Kidney tubule cell (primary cell): ENCODE results near the gene CXCR5.

Source experiments
- DNase-seq: peaks from one replicate; pipeline ENCODE4 v3.0.0-alpha.2; 2018; ENCODE audit warnings: low spot score

CXCR5 gene

DNA sequence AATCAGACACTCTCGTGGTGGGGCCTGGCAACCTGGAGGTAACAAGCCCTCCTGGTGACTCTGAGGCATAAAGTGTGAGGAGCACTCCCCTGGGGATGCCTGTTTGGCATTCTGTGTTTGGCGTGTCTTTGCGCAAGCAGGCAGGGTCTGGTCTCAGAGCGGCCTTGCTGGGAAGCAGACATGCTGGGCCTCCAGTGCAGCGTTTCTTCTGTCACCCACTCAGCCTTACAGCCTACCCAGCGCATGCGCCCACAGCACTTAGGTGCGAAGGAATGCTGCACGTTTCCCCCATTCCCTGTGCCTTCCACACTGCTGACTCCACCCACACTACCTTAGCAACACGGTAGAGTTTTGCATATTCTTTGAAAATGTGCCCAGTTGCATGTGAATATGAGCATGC lies 7.4 kb upstream of the CXCR5 start:
- no peak for DNase-seq

DNA sequence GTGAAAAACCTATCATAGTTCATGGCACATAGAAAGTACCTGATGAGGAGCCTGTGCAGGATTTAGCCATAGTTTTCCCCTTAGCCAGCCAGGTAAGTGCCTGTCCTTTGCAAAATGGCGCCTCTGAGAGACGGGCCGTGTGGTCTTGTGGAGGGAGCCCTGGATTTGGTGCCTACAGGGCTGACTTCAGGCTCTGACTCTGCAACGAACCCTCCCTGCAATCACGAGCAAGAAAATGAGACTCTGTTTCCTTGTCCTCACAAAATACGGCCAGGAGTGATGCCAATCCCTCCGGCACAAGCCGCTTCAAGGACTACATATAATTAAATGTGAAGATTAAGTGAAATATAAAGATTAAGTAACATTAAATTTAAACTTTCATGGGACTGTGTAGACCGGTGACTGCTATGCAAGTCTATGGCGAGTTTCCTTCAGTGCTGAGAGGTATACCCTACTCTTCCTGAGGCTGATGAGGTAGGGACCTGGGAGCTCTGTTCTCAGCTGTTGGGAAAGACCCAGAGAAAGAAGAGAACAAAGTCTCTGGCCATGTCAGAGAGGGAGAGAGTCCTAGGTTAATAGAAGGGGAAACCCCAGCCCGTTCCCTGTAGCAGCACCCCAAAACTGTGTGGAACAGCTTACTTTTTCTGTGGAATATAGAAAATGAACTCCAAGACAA lies 6.1 kb upstream of the CXCR5 start:
- no peak for DNase-seq

DNA sequence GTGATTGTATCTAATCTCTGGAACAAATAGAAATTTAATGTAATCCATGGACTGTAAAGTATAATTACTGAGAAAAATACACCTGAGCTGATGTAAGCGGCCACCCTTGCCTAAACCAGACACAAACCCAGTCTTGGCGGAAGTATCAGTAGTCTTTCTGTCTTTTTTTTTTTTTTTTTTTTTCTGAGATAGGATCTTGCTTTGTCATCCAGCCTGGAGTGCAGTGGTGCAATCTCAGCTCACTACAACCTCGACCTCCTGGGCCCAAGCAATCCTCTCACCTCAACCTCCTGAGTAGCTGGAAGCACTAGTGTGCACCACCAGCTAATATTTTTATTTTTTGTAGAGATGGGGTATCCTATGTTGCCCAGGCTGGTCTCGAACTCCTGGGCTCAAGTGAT lies 5.5 kb upstream of the CXCR5 start:
- no peak for DNase-seq

DNA sequence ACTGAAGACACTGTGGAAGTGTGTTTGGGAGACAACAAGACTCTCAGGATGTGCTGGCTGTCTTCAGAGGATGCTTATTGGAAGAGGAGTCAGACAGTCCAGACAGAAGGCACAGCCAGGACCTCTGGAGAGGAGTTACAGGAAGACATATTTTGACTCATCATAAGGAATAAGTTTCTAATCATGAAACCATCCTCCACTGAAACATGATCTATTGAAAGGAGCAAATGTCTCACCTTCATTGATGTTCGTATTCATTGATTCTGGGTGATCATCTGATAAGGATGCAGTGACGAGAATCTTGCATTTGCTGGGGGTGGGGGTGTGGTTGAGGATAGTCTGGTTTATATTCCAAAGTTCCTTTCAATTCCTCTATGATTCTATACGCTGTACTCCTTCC lies 2.5 kb upstream of the CXCR5 start:
- no peak for DNase-seq

DNA sequence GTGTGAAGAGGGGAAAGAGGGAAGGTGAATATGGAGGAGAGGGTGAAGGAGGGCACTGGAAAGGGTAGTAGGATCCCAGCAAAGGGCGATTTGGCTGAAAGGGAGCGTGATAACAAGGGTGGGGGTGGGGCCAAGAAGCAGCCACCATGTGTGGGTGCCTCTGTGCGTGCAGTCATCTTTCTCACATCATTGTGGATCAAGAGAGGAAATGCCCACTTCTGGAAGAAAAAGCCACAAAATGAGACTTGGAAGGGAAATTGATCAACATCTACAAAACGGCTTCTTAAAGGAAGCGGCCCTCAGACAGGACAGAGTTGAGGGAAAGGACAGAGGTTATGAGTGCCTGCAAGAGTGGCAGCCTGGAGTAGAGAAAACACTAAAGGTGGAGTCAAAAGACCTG lies 1.2 kb upstream of the CXCR5 start:
- no peak for DNase-seq

DNA sequence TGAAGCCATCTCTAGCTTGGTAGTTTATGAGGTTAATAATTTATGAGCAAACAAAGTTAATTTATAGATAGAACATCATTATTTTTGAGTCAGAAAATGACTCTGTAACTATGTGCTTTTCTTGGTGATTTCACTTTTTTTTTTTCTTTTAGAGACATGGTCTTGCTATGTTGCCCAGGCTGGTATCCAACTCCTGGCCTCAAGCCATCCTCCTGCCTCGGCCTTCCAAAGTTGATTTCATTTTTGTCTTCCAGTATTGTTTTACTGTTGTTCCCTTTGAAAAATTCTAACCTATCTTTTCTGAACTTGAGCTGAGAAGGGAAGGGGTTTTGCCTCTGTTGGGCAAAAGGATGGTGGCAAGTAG lies 706 bp upstream of the CXCR5 start:
- no peak for DNase-seq

DNA sequence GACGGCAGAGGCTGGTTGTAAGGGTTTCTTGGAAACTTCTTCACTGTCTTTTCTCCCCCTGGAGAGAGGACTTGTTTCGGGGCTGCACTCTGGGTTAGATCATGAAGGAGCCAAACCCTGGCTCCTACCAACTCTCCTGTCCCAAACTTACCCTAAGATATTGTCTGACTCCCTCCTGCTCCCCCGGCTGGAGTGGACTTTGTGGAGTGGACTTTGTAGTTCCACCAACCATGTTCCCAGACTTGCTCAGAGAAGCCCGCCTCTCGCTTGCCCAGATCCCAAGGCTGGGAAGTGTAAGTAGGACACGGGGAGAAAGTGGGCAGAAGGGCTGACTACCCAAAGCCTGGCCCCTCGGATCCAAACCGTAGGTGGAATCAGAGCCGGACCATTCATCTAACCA lies 1.2 kb downstream of the CXCR5 start:
- no peak for DNase-seq

GRCh38 chr11:118885319-118885718 lies 1.6 kb downstream of the CXCR5 start:
- DNase-seq, result no peak

DNA sequence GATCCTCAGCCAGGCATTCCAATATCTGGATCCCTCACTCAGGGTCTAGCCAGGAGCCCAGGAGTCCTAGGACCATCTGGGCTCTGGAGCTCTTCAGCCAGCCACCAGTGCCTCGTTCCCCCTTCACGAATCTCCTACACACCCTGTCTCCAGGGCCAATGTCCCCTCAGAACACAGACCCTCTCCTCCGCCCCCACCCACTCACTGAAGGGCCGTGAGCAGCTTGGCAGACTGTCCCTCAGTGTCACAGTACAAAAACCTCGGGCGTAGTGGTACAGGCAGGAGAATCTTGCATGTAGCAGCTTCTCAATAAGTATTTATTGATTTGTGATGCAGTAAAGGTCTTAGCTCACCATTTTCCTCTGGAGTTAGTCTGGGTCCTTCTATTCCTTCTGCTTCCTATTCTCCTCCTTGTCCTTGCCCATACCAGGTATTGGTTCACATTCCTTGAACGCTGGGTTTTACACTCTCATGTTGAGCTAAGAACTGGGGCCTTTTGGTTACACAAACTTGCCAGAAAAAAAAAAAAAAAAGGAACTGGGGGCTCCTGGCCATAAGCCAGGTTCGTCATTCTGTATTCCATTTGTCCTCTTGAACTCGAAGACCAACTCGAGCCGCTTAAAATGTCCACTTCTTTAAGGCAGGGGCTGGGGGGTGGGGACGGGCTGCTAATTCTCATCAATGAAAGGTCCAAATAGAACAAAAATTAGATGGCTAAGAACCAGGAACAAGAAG lies 2.3 kb downstream of the CXCR5 start:
- DNase-seq, result no peak

DNA sequence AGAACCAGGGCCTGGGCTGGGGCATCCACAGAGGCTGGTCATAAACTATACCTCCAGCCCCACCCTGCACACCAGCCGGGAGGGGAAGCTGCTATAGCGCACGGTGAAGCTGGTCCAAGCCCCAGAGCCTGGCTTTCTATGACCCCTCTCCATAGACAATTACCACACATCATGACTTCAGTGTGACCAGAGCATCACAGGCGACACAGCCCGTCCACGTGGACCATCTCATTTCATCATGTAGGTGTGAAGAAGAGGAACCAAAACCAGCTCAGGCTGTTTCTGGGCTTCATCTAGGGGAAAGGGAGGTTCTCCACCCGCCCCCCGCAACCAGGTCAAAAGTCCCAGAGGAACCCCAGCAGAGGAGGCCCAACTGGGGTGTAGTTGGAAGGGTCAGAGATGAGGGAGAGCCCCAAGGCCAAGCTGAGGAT lies 3.0 kb downstream of the CXCR5 start:
- DNase-seq, result no peak

DNA sequence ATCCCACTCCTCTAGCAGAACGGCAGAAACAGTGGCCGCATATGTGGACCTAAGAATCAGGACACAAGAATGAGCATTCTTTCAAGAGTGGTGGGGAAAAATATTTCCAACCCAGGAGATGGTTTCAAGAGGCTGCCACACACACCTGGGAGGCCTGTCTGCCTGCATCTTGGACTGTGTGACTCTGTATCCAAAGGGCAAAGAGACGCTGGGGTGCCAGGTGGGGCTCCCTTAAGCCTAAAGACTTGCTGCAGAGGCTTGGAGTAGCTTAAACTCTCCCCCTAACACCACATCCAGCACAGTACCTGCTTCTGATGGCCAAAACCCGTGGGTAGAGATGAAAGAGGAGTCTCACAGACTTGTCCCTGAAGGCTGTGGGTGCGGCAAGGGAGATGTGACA lies 3.5 kb downstream of the CXCR5 start:
- no peak for DNase-seq

GRCh38 chr11:118888398-118888797 lies 4.7 kb downstream of the CXCR5 start:
- DNase-seq, result peak; percentile 62

GRCh38 chr11:118889797-118890196 lies 6.1 kb downstream of the CXCR5 start:
- DNase-seq, result peak; percentile 57

DNA sequence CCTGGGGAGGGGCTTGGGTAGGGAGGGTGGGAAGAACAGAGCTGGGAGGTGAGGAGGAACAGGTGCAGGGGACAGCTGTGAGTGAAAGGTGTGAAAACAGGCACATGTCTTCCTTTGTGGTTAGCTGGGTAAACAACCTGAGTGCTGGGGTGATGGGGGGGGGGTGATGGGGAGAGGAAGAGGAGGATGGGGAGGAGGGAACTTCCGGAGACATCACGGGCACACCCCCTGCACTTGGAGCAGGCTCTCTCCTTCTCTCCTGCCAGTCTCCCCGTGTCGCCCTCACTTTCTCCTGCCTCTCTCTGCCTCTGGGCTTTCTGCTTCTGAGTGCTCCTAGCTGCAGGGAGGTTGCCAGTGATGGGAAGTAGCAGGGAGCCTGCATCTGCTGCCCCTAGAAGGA lies 8.8 kb downstream of the CXCR5 start:
- no peak for DNase-seq

GRCh38 chr11:118892964-118893363 lies 9.3 kb downstream of the CXCR5 start:
- DNase-seq, result no peak

DNA sequence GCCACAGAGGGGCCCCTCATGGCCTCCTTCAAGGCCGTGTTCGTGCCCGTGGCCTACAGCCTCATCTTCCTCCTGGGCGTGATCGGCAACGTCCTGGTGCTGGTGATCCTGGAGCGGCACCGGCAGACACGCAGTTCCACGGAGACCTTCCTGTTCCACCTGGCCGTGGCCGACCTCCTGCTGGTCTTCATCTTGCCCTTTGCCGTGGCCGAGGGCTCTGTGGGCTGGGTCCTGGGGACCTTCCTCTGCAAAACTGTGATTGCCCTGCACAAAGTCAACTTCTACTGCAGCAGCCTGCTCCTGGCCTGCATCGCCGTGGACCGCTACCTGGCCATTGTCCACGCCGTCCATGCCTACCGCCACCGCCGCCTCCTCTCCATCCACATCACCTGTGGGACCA lies 10.0 kb downstream of the CXCR5 start:
- DNase-seq, result no peak

DNA sequence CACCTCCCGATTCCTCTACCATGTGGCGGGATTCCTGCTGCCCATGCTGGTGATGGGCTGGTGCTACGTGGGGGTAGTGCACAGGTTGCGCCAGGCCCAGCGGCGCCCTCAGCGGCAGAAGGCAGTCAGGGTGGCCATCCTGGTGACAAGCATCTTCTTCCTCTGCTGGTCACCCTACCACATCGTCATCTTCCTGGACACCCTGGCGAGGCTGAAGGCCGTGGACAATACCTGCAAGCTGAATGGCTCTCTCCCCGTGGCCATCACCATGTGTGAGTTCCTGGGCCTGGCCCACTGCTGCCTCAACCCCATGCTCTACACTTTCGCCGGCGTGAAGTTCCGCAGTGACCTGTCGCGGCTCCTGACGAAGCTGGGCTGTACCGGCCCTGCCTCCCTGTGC lies 10.5 kb downstream of the CXCR5 start:
- no peak for DNase-seq

DNA sequence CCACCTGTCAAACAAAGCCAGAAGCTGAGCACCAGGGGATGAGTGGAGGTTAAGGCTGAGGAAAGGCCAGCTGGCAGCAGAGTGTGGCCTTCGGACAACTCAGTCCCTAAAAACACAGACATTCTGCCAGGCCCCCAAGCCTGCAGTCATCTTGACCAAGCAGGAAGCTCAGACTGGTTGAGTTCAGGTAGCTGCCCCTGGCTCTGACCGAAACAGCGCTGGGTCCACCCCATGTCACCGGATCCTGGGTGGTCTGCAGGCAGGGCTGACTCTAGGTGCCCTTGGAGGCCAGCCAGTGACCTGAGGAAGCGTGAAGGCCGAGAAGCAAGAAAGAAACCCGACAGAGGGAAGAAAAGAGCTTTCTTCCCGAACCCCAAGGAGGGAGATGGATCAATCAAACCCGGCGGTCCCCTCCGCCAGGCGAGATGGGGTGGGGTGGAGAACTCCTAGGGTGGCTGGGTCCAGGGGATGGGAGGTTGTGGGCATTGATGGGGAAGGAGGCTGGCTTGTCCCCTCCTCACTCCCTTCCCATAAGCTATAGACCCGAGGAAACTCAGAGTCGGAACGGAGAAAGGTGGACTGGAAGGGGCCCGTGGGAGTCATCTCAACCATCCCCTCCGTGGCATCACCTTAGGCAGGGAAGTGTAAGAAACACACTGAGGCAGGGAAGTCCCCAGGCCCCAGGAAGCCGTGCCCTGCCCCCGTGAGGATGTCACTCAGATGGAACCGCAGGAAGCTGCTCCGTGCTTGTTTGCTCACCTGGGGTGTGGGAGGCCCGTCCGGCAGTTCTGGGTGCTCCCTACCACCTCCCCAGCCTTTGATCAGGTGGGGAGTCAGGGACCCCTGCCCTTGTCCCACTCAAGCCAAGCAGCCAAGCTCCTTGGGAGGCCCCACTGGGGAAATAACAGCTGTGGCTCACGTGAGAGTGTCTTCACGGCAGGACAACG lies 11.7 kb downstream of the CXCR5 start:
- peak; percentile 61 for DNase-seq

DNA sequence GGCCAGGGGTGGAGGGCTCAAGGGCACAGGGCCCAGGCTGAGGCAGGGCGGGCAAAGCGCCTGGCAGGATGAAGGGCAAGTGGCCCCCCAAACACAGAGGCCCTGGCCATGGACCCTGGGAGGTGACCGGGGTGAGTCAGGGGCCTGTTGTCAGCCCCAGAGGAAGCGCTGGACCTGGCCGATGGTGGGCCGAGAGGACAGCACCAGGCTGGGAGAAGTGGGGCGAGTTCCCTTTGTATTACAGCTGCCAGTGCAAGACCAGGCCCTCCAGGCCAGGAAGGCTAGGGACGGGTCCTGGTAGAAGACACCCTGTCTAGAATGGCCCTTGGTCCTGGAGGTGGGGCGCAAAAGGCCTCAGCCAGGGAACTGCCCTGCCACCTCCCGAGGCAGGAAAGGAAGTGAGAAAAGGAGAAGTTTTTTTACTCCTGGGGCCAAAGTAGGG lies 12.8 kb downstream of the CXCR5 start:
- no peak for DNase-seq

- DNase-seq, result no peak
Measured at GRCh38 chr11:118896921-118897591, 13.4 kb downstream of the CXCR5 start.

DNA sequence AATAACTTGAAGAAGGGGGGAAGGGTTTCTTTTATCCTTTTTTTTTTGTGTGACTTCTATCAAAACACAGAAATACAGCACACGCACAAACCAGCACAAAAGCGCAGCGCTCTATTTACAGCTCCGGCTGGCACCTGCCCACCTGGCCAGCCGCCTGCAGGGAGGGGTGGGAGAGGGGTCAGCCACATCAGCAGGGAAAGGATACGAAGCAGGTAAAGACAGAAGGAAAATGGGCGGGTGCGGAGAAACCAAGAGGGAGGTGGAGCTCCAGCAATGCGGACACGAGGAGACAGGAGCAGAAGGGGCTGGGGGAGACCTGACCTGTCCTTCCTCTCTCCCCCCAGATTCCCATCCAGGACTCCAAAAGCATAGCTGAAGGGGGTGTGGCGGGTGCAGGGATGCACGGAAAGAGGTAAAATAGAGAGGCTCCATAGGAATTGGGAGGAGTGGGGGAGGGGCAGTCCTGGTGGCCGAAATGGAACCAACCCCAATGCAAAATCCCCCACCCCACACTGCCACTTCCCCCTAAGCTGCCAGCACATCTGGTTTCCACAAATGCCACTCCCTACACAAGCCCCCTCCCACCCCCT lies 14.1 kb downstream of the CXCR5 start:
- no peak for DNase-seq
